ENCODE measurements around the gene WAC.

WAC gene

DNA sequence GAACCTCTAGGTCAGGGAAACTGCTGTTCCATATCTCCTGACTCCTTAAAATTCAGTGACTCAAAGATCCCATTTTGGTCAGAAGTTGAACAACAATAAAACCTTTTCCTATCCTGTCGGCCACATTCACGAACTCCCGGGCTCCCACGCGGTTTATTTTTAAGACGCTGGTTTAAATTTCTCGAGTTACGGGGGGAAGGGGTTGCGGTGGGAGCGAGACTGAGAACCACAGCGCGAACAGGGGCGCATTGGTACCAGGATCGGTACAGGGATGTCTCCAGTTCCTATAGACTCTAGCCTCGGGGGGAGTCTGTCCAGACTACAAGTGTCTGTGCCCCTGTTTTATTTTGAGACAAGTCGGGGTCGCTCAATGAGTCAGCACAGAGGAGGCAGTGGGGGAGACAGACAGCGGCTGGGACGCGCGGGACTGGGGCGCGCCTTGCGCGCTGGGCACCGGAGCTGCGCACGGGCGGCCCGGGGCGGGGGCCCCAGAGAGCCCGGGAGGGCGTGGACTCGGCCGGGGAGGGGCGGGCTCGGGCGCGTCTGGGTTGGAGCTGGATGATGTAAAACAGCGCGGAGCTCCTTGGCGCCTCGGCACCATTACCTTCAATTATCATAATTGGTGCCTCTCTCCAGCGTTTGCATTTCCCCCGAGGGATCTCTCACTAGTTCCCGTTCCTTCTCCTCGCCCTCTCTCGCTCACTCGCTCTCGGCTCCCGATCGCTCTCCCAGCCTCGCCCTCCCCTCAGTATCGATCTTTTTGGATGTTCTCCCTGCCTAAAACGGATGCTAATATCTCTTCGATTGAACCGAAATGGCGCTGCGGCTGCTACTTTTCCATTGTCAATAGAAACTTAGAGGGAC, 135.7 kb downstream of the WAC start:
- DNase-seq (ENCODE audit: low spot score): peak; percentile 72

DNA sequence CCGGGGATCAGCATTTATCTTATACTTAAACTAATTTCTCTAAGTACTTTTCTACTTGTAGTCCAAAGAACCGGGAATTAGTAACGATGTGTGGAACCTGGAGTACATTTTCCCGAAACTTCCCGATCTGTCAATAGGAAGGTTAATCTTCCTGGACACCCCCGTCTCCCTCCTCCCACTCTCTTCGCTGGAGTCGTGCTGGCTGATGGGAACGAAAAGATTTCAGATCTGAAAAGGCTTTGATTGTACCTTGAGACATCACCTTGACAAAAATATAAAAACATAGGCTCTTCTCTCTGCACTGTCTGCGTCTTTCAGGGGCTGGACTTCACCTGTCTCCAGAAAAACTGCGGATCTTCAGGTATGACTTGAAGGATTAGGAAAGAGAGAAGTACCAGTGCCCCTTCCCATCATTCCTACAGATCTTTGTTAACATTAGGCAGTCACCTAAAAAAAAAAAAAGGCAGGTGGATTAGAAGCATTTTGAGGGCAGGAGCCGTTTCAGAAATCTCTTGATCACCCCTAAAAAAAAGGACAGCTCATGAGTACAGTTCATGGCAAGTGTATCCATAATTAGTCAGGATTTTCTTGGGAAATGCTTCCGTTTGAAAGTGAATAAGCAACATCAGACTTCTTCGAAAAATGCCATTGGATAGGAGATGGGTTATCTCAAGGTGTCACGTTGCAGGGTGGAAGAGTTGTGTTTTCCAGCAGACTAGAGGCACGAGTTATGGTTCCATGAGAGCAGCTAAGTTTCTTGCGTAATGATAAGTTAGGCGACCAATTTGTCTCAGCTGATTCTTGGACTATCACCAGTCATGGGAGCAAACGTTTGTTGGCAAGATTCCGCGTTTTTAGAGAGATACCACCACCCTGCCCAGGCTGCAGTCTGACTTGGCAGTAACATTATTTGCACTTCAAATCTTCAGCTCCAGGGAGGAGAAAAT, 136.6 kb downstream of the WAC start:
- no peak for DNase-seq (ENCODE audit: low spot score)
